ENCODE measurements around the gene HDAC7. TPM values are rescaled to one million over a fixed set of nuclear protein-coding genes. Genes with fewer than 3 reads are reported as not detected.
A peak's percentile ranks its signal among the peaks of the same experiment; 100 is the strongest.

HDAC7 gene
- total and polyA plus RNA-seq, 2 of the 13 experiments (the other 11 are each of a cell fraction or from before 2014, with no cell fraction given): 4.6 to 10.8 TPM

DNA sequence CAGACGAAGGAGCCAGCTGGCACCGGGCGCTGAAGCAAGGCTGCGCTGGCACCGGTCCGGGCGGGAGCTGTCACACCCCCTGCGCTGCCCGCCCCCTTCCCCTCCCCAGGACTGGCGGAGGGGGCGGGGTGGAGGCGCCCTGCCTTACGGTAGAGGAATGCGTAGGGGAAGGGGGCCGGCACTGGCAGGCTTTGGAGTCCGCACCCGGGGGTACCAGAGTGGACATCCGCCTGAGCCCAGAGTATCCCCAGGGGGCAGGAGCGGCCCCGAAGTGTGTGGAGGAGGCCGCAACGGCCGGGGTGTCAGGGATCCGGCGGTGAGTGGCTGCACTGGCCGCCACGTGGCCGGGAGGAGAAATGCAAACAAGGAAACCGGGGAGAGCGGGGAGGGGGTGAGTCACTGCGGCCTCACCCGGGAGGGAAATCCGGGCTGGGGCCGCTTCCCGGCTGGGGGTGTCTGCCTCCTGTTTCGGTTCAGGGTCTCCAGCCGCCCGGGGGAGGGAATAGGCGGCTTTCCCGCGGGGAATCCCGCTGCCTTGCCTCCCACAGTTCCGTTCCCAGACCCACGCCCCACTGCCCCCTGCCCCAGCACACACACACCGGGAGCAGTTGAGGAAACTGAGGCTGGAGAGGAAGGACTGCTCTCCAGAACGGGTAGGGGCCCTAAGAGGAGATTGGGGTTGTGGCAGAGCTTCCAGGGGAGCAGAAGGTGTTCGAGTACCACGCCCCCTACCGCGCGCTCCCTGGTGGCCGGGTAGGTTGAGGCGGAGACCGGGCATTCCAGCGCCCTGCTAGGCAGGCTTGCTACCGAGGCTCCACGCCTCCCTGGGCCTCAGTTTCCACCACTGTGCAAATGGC lies 60.6 kb downstream of the HDAC7 start, which contains the start of gene RAPGEF3 (continued):
- TF ChIP-seq SOX6 (IDR thresholded peaks at IDR 0.05) (no peak), SOX6 (CRISPR knock-in tag; IDR thresholded peaks at IDR 0.05) (no peak; the same call in 1 of the 2 replicates), ZNF430 (CRISPR knock-in tag; IDR thresholded peaks at IDR 0.05) (no peak), RFX5 (IDR thresholded peaks at IDR 0.05; ENCODE audit: low read depth, low read length) (no peak), ZNF331 (CRISPR knock-in tag; IDR thresholded peaks at IDR 0.05) (no peak), MIER2 (CRISPR knock-in tag; IDR thresholded peaks at IDR 0.05) (no peak), ZNF318 (CRISPR knock-in tag; IDR thresholded peaks at IDR 0.05) (no peak), FOXK1 (CRISPR knock-in tag; IDR thresholded peaks at IDR 0.05; ENCODE audit: borderline replicate concordance, low read depth) (0 out of 2 replicates have a peak, but pooled peaks have one; percentile 35), BORCS8-MEF2B (CRISPR knock-in tag; IDR thresholded peaks at IDR 0.05) (no peak), HNRNPK (IDR thresholded peaks at IDR 0.05; ENCODE audit: low read depth, low read length, poor library complexity, severe bottlenecking) (peak; percentile 40), CBX5 (CRISPR knock-in tag; IDR thresholded peaks at IDR 0.05; ENCODE audit: borderline replicate concordance) (no peak), ZXDC (CRISPR knock-in tag; IDR thresholded peaks at IDR 0.05) (no peak; the same call in 1 of the 2 replicates), TIGD3 (CRISPR knock-in tag; IDR thresholded peaks at IDR 0.05; ENCODE audit: borderline replicate concordance) (no peak), ZFX (CRISPR knock-in tag; IDR thresholded peaks at IDR 0.05; ENCODE audit: low read depth) (peak; percentile 58)

Data from HepG2 (cell line).